ENCODE measurements around the gene SLC4A11.

SLC4A11 gene

DNA sequence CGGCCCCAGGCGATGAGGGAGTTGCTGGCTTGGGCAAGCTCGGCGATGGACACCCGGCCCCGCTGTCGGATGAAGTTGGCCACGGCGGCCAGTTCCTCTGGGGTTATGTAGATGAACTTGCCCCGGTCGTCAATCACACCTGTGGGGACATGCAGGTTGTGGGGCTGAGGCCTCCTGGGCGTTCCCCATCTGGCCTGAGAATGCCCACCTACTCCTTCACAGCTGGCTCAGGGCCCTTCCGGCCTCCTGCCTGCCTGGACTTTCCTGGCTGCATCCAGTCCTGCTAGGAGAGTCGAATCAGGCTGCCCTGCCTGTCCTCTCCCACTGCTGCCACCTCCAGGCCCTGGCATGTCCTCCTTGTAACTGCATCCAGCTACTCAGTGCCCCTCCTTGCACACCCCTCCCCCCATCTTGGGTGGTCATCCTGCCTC lies 48.3 kb downstream of the SLC4A11 start:
- TF ChIP-seq, protein P1, sequence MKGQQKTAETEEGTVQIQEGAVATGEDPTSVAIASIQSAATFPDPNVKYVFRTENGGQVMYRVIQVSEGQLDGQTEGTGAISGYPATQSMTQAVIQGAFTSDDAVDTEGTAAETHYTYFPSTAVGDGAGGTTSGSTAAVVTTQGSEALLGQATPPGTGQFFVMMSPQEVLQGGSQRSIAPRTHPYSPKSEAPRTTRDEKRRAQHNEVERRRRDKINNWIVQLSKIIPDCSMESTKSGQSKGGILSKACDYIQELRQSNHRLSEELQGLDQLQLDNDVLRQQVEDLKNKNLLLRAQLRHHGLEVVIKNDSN (IDR thresholded peaks at IDR 0.05), result no peak
- TF ChIP-seq TEAD4 (IDR thresholded peaks at IDR 0.05) (no peak), YY1 (IDR thresholded peaks at IDR 0.05; ENCODE audit: low read depth) (no peak), EP300 (IDR thresholded peaks at IDR 0.05; ENCODE audit: borderline replicate concordance) (no peak)

DNA sequence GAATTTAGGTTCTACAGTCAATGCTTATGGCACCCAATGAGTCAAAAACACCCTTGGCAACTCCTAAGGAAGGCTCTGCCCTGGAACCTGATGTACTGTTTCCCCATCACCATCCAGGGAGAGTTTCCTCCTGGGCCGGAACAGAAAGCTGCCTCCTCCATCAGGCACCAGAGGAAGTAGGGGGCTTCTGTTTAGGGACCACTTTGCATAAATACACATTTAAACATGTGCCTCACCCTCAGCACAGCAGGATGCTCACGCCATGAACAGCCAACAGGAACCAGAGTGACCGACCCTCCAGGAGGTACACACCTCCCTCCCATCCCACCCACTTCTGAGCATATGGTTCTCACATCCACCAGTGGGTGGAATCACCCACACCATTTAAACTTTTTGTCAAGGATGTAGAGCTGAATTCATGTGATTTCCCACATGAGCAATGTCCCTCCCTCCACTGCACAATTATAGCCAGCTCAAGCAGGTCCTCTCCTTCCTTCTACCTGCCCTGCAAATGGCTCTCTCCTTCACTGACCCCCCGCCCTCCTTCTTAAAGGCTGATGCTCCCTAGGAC lies 49.3 kb downstream of the SLC4A11 start:
- TF ChIP-seq FOXM1 (IDR thresholded peaks at IDR 0.05; ENCODE audit: borderline replicate concordance, low read depth) (no peak), TEAD4 (IDR thresholded peaks at IDR 0.05) (no peak), CEBPB (IDR thresholded peaks at IDR 0.05) (no peak), YY1 (IDR thresholded peaks at IDR 0.05; ENCODE audit: low read depth) (no peak), TAF1 (IDR thresholded peaks at IDR 0.05; ENCODE audit: low read depth) (no peak), TCF12 (IDR thresholded peaks at IDR 0.05; ENCODE audit: low read depth) (no peak), CREB1 (IDR thresholded peaks at IDR 0.05; ENCODE audit: low read depth) (no peak), EGR1 (IDR thresholded peaks at IDR 0.05) (no peak)
- TF ChIP-seq, protein P2, sequence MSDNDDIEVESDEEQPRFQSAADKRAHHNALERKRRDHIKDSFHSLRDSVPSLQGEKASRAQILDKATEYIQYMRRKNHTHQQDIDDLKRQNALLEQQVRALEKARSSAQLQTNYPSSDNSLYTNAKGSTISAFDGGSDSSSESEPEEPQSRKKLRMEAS (IDR thresholded peaks at IDR 0.05), result no peak

DNA sequence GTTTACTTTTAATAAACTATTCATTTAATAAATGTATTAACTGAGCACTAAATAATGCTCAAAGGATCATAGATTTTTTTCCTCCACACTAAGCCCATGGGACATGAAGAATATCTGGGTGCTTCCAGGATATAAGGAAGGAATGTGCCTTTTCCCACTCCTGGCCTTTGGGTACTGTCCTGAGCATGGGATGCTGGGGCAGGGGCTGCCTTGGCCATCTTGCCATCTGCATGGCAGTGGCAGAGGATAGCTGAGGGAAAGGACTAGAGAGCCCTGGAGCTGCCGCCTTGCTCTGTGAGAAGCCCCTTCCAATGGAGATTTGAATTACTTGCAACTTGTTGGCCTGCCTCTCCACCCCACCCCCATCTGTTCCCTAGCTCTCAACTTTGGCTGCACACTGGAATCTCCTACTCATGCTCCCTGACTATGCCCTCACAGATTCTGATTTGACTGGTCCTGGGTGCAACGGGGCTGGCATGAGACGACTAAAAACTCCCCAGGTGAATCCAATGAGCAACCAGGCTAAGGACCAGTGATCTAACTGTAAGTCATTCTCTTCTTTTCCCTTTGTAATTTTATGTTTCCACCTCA lies 50.1 kb downstream of the SLC4A11 start:
- TF ChIP-seq EP300 (IDR thresholded peaks at IDR 0.05; ENCODE audit: borderline replicate concordance) (no peak), RAD21 (IDR thresholded peaks at IDR 0.05; ENCODE audit: low read depth) (no peak), NFIC (IDR thresholded peaks at IDR 0.05) (no peak), TAF1 (IDR thresholded peaks at IDR 0.05; ENCODE audit: low read depth) (no peak), FOXM1 (IDR thresholded peaks at IDR 0.05; ENCODE audit: borderline replicate concordance, low read depth) (no peak), YY1 (IDR thresholded peaks at IDR 0.05; ENCODE audit: low read depth) (no peak), TCF12 (IDR thresholded peaks at IDR 0.05; ENCODE audit: low read depth) (no peak), CREB1 (IDR thresholded peaks at IDR 0.05; ENCODE audit: low read depth) (no peak), TEAD4 (IDR thresholded peaks at IDR 0.05) (no peak), EGR1 (IDR thresholded peaks at IDR 0.05) (no peak), CEBPB (IDR thresholded peaks at IDR 0.05) (no peak)
- TF ChIP-seq, protein P3, sequence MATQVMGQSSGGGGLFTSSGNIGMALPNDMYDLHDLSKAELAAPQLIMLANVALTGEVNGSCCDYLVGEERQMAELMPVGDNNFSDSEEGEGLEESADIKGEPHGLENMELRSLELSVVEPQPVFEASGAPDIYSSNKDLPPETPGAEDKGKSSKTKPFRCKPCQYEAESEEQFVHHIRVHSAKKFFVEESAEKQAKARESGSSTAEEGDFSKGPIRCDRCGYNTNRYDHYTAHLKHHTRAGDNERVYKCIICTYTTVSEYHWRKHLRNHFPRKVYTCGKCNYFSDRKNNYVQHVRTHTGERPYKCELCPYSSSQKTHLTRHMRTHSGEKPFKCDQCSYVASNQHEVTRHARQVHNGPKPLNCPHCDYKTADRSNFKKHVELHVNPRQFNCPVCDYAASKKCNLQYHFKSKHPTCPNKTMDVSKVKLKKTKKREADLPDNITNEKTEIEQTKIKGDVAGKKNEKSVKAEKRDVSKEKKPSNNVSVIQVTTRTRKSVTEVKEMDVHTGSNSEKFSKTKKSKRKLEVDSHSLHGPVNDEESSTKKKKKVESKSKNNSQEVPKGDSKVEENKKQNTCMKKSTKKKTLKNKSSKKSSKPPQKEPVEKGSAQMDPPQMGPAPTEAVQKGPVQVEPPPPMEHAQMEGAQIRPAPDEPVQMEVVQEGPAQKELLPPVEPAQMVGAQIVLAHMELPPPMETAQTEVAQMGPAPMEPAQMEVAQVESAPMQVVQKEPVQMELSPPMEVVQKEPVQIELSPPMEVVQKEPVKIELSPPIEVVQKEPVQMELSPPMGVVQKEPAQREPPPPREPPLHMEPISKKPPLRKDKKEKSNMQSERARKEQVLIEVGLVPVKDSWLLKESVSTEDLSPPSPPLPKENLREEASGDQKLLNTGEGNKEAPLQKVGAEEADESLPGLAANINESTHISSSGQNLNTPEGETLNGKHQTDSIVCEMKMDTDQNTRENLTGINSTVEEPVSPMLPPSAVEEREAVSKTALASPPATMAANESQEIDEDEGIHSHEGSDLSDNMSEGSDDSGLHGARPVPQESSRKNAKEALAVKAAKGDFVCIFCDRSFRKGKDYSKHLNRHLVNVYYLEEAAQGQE (IDR thresholded peaks at IDR 0.05; ENCODE audit: low read depth), result no peak
- TF ChIP-seq, protein P1 (IDR thresholded peaks at IDR 0.05), result no peak

DNA sequence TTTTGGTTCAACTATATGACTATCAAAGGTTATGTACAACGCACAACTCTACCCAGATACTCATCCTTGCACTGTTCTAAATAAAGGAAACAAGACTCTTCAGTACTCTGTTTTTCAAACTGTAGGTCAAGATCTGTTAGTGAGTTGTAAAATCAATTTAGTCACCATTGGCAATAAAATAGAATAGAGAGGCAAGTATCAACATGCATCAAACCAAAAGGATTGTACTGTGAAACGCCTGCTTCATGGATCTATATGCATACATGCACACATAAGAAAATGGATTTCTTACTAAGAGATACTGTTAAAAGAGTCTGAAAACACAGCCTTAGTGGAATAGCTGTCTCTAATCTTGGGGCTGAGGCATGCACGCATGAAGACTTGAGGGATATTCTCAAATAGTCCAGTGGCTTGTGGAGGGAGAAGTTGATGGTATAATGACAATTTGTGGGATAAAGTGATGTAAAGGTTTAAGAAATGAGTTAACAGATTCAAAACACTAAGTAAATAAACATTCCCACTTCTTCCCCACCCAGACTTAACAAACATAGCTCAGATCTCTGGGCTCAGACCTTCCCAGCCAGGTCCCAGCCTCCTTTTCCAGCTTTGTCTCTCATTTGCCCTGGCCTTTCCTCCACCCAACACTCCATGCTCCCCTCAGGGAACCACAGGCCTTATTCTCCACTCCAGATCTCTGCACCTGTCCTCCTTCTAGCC lies 54.9 kb downstream of the SLC4A11 start:
- TF ChIP-seq, protein P3 (IDR thresholded peaks at IDR 0.05; ENCODE audit: low read depth), result no peak
- TF ChIP-seq EP300 (IDR thresholded peaks at IDR 0.05; ENCODE audit: borderline replicate concordance) (no peak), YY1 (IDR thresholded peaks at IDR 0.05; ENCODE audit: low read depth) (no peak), TAF1 (IDR thresholded peaks at IDR 0.05; ENCODE audit: low read depth) (no peak), ZBTB7A (IDR thresholded peaks at IDR 0.05; ENCODE audit: low read depth) (no peak), NFIC (IDR thresholded peaks at IDR 0.05) (no peak), CREB1 (IDR thresholded peaks at IDR 0.05; ENCODE audit: low read depth) (no peak), EGR1 (IDR thresholded peaks at IDR 0.05) (no peak)
- TF ChIP-seq, protein P1 (IDR thresholded peaks at IDR 0.05), result no peak

DNA sequence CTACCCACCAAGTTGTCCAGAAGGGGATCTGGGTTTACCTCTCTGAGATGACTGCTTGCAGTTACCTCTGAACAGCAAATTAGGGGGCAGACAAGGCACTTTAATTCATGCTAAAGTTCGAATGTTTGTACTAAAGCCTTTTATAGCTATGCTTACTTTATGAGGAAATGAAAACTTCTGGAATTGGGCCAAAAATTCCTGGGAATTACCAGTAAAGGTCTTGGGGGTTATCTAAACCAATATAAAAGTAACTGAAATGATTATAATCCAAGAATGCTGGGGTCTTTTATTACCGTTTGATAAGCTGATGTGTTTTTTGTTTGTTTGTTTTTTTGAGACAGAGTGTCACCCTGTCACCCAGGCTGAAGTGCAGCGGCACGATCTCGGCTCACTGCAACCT lies 57.7 kb downstream of the SLC4A11 start:
- TF ChIP-seq TAF1 (IDR thresholded peaks at IDR 0.05; ENCODE audit: low read depth), result no peak
- peak; percentile 37; the same call in 1 of the 2 replicates for TF ChIP-seq NFIC (IDR thresholded peaks at IDR 0.05)

DNA sequence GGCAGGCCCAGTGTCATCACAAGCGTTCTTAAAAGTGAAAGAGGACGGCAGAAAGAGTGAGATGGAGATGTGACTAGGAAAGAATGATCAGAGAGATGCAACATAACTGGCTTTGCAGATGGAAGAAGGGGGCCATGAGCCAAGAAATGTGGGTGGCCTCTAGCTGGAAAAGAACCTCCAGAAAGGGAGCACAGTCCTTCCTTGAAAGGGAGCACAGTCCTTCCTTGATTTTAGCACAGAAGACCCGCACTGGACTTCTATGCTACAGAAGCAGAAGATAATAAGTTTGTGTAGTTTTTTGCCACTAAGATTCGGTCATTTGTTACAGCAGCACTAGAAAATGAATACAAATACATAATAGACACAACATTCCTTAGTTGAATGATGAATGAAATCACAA lies 58.7 kb downstream of the SLC4A11 start:
- TF ChIP-seq TCF12 (IDR thresholded peaks at IDR 0.05; ENCODE audit: low read depth) (no peak), YY1 (IDR thresholded peaks at IDR 0.05; ENCODE audit: low read depth) (no peak), CREB1 (IDR thresholded peaks at IDR 0.05; ENCODE audit: low read depth) (no peak), ZBTB7A (IDR thresholded peaks at IDR 0.05; ENCODE audit: low read depth) (no peak), CEBPB (IDR thresholded peaks at IDR 0.05) (no peak), RAD21 (IDR thresholded peaks at IDR 0.05; ENCODE audit: low read depth) (no peak)
- TF ChIP-seq, protein P2 (IDR thresholded peaks at IDR 0.05), result no peak
- TF ChIP-seq, protein P3 (IDR thresholded peaks at IDR 0.05; ENCODE audit: low read depth), result no peak
- TF ChIP-seq, protein P1 (IDR thresholded peaks at IDR 0.05), result no peak
